ENCODE data around the gene COMMD1. TPM values are rescaled to one million over a fixed set of nuclear protein-coding genes. Genes with fewer than 3 reads are reported as not detected.

COMMD1 gene
- total RNA-seq, 2 experiments from 2014 or later: 11.5 to 13.2 TPM

DNA sequence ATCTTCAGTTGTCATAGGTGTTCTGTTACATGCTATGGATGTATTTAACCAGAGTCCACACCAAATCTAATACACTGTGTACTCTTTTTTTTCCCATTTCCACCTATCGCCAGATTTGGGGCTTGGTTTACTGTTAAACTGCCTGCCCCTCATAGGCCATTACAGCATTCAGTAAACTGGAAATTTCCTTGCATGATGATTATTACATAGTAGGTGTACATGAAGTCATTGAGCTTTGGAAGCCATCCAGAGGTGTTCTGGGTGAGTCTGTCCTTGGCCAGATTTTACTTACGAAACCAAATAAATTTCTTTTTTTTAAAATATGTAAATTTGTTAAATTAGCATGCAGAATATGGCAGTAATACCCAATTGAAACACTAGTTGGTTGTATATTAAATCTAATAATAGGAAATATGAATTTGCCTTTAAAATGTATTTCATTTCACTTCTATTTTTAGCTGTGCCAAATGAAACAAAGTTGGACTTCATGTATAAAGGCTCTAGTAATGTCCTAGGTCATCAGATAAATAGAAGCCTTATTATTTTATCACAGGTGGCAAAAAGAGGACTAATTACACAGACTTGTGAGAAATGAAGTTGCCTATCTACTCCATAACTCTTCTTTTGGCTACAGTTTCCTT, 60.7 kb downstream of the COMMD1 start:
- Histone ChIP-seq H3K9me3 (ENCODE audit: control insufficient read depth in 1 of 2, insufficient read depth in 1 of 2, low read length in 2 of 2) (no peaks in the 10 kb centered on the region), H3K27ac (ENCODE audit: low read depth in 1 of 2, low read length in 2 of 2) (no peak overlapping the region), H3K27me3 (ENCODE audit: control insufficient read depth in 1 of 2, insufficient read depth in 2 of 2, low read length in 2 of 2) (no peaks in the 10 kb centered on the region), H3K36me3 (ENCODE audit: insufficient read depth, low read length) (no peaks in the 10 kb centered on the region), H3K4me1 (ENCODE audit: insufficient read depth, low read length) (no peaks in the 10 kb centered on the region), H3K4me3 (ENCODE audit: low read length) (no peak overlapping the region)
- CTCF ChIA-PET: no interaction called here
- intact Hi-C loops (cut with DNase I, micrococcal nuclease): no loop called here
- ATAC-seq (ENCODE audit: poor library complexity) (no peak), DNase-seq (no peak)
- H3K4me3 Mint-ChIP-seq: no peak overlapping the region
- peaks cover 5% of the 10 kb centered on the region for H3K36me3 Mint-ChIP-seq (ENCODE audit: low read depth)
- no peaks in the 10 kb centered on the region for H3K4me1 Mint-ChIP-seq (ENCODE audit: low read depth)
- TF ChIP-seq CTCF (IDR thresholded peaks at IDR 0.05): no peak
- peaks cover 2% of the 10 kb centered on the region for H3K9me3 Mint-ChIP-seq
- H3K27me3 Mint-ChIP-seq: no peaks in the 10 kb centered on the region
- H3K27ac Mint-ChIP-seq: no peak overlapping the region
- POLR2A ChIA-PET: no interaction called here

- ChIA-PET CTCF (no interaction called here), POLR2A (no interaction called here)
- peaks cover 2% of the 10 kb centered on the region for H3K9me3 Mint-ChIP-seq
- no peaks in the 10 kb centered on the region for H3K36me3 Mint-ChIP-seq (ENCODE audit: low read depth)
- no peak overlapping the region for H3K27ac Mint-ChIP-seq
- ATAC-seq (ENCODE audit: poor library complexity) (no peak), DNase-seq (no peak)
- no peak overlapping the region for H3K27ac ChIP-seq (ENCODE audit: low read depth in 1 of 2, low read length in 2 of 2)
- no peaks in the 10 kb centered on the region for H3K27me3 Mint-ChIP-seq
- H3K4me1 ChIP-seq (ENCODE audit: insufficient read depth, low read length): no peaks in the 10 kb centered on the region
- H3K4me3 Mint-ChIP-seq: no peak overlapping the region
- intact Hi-C loops (cut with DNase I, micrococcal nuclease): no loop called here
- H3K27me3 ChIP-seq (ENCODE audit: control insufficient read depth in 1 of 2, insufficient read depth in 2 of 2, low read length in 2 of 2): no peaks in the 10 kb centered on the region
- TF ChIP-seq CTCF (IDR thresholded peaks at IDR 0.05): no peak
- H3K9me3 ChIP-seq (ENCODE audit: control insufficient read depth in 1 of 2, insufficient read depth in 1 of 2, low read length in 2 of 2): no peaks in the 10 kb centered on the region
- H3K4me3 ChIP-seq (ENCODE audit: low read length): no peak overlapping the region
- no peaks in the 10 kb centered on the region for H3K4me1 Mint-ChIP-seq (ENCODE audit: low read depth)
- H3K36me3 ChIP-seq (ENCODE audit: insufficient read depth, low read length): no peaks in the 10 kb centered on the region
Measured at GRCh38 chr2:61967262-61967661, 61.8 kb downstream of the COMMD1 start.

- TF ChIP-seq CTCF (IDR thresholded peaks at IDR 0.05): no peak
- Mint-ChIP-seq H3K27me3 (no peaks in the 10 kb centered on the region), H3K36me3 (ENCODE audit: low read depth) (no peaks in the 10 kb centered on the region), H3K4me3 (no peak overlapping the region), H3K9me3 (no peaks in the 10 kb centered on the region), H3K4me1 (ENCODE audit: low read depth) (no peaks in the 10 kb centered on the region), H3K27ac (no peak overlapping the region)
- POLR2A ChIA-PET: no interaction called here
- CTCF ChIA-PET: no interaction called here
- intact Hi-C loops (cut with DNase I, micrococcal nuclease): no loop called here
- Histone ChIP-seq H3K9me3 (ENCODE audit: control insufficient read depth in 1 of 2, insufficient read depth in 1 of 2, low read length in 2 of 2) (no peaks in the 10 kb centered on the region), H3K36me3 (ENCODE audit: insufficient read depth, low read length) (no peaks in the 10 kb centered on the region), H3K4me3 (ENCODE audit: low read length) (no peak overlapping the region), H3K27ac (ENCODE audit: low read depth in 1 of 2, low read length in 2 of 2) (no peak overlapping the region), H3K27me3 (ENCODE audit: control insufficient read depth in 1 of 2, insufficient read depth in 2 of 2, low read length in 2 of 2) (no peaks in the 10 kb centered on the region), H3K4me1 (ENCODE audit: insufficient read depth, low read length) (no peaks in the 10 kb centered on the region)
- no peak for ATAC-seq (ENCODE audit: poor library complexity)
- no peak for DNase-seq
Measured at GRCh38 chr2:61969376-61969775, 63.9 kb downstream of the COMMD1 start.
